Measurements from ENCODE around the gene VAV3.
"Not testable (repeated sequence)": the region's sequence is repeated elsewhere in the genome, so short reads cannot be mapped to it uniquely, and the experiment has no call there.

Gene VAV3, protein sequence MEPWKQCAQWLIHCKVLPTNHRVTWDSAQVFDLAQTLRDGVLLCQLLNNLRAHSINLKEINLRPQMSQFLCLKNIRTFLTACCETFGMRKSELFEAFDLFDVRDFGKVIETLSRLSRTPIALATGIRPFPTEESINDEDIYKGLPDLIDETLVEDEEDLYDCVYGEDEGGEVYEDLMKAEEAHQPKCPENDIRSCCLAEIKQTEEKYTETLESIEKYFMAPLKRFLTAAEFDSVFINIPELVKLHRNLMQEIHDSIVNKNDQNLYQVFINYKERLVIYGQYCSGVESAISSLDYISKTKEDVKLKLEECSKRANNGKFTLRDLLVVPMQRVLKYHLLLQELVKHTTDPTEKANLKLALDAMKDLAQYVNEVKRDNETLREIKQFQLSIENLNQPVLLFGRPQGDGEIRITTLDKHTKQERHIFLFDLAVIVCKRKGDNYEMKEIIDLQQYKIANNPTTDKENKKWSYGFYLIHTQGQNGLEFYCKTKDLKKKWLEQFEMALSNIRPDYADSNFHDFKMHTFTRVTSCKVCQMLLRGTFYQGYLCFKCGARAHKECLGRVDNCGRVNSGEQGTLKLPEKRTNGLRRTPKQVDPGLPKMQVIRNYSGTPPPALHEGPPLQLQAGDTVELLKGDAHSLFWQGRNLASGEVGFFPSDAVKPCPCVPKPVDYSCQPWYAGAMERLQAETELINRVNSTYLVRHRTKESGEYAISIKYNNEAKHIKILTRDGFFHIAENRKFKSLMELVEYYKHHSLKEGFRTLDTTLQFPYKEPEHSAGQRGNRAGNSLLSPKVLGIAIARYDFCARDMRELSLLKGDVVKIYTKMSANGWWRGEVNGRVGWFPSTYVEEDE

DNA sequence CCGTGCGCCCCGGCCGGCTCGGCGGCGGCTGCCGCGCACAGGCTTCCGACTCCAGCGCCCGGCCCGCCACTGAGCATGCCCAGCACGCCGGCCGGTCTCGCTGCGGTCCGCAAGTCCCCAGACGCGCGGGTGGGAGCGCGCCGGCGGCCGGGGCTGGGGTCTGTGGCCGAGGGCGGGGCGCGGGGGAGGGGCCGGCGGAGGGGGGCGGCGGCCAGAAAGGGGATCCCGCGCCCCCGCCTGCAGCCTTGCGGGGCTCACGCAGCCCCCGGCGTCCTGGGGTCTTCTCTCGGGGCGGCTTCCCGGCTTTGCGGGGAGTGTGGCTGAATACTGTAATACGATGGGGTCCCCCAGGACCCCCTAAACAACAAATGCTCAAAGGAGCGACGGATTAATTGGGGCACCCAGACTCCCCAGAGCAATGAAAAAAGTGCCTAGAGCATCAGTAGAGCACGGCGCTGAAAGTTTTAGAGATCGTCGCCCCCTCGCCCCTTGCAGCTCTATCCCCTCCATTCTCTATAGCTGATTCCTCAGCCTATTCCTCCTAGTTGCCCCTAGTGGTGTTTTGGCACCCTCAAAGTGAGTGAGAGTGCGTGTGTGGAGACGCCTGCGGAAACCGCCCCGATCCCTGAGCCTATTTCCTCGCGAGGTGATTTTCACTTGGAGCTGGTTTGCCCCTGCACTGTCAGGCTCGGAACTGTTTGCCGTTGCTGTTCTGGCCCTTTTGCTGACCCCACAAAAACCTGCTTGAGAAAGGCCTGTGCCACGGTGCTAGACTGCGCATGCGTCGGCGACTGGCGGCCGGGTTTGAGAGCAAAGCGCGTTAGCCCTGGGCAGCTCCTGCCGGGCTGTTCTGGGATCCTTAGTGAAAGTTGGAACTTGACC lies at the start of gene VAV3:
VAV3 (minus strand) TSS at position 71 of the 882 bp plus-strand sequence. CDS start 311 bp downstream, outside the sequence.
- DNase-seq (ENCODE audit: low spot score): peak; percentile 37

DNA sequence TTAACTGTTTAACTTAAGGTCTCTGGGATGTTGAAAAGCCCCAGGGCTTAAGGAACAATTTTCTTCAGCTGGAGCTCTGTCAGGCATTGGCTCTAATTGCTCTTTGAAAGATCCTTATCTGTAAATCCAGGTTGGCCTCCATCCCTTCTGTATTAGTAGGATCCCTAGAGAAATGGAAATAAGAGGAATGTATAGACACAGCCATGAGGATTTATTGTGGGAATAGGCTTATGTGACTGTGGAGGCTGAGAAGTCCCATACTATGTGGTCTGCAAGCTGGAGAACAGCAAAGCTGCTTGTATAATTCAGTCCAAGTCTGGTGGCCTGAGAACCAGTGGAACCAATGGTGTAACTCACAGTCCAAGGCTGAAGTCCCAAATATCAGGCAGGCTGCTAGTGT lies 47.6 kb upstream of the VAV3 start:
- no peak for DNase-seq (ENCODE audit: low spot score)

DNA sequence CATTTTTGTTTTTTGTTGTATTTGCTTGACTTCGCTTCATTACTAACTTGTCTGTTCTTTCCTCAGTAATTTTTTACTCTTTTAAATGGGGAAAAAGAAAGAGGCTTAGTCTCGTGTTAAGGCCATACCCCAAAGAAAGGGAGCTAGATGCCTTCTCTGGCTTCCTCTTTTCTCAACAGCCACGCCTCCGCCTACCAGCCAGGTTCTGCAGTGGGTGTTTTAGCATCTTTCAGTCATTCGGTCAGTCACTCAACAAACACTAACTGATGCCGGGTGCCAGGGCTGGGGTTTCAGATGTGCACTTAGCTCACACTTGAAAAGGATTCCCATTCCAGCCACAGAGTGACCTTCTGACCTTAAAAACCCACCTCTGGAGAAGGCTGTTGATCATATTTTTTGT lies 46.3 kb upstream of the VAV3 start:
- DNase-seq (ENCODE audit: low spot score): no peak

DNA sequence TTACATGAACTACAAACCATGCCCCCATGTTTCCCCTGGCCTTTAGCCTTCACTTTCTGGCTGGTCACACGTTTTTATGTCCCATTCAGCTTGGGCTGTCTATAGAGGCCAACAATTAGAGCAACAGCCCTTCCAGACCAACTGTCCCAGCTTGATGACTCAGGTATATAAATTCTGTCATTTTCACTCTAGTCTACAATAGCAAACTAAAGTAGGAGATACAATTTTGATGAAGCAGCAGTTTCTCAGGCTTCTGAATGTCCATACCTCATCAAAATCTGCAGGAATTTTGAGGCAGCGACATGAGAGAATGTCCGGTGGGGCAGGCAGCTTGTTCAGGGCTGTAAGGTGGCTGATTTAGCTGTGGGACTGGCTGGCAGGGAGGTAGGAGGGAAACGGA lies 45.6 kb upstream of the VAV3 start:
- DNase-seq (ENCODE audit: low spot score): no peak

DNA sequence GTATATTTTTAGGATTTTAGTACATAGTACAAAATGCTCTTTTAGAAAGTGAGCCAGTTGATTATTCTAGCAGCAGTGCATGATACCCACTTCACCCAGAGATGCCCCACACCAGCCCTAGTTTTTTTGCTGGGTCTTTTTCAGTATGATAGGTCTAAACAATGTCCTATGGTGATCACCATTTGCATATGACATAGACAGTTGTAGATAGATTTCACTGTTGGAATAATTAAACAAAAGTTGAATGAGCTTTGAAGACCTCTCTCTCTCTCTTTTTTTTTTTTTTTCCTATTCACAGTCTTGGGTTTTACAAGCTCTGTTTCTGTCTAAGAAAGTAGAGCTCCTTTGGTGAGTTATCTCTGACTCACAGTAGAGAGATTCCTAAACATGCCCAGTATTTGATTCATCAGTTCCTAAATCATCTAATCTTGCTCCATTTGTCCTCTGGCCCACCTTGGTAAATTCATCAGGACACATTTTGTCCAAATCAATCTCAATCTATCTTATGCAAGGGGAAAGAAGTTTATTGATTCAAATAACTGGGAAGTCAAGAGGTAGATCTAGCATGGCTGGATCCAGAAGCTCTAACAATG lies 44.7 kb upstream of the VAV3 start:
- DNase-seq (ENCODE audit: low spot score): no peak

DNA sequence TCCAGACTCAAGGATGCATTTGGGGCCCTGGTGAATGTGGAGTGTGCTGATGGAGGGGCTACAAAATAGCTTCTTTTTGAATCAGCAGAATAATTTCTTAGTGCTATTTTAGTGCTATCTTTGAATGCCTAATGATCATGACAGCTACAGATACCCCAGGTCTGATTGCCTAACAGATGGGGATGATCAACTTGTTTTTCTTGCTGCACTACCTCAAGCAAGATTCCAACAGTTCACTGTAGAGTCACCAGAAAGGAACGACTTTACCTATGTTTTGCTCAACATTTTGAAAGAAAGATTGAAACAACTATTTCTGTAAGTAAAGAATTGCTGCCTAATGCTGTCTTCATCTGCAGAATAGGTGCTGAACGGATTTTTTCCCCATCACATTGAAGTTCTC lies 42.6 kb upstream of the VAV3 start:
- no peak for DNase-seq (ENCODE audit: low spot score)

DNA sequence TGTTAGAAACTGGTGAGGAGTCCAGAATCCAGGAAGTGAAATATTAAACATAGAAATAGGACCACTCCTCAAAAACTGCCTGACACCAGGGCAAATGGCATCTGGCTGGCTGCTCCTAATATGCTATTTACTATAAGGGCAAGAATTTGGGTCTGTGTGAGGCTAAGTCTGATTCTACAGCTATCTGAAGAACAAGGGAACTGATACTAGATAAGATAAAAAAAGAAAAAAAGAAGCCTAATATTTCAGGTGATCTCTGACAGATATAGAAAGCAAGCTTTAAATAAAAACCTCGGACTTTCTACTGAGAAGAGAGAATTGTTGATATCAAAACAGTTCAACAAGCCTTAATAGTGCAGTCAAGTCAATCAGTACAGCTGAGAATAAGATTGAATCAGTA lies 42.1 kb upstream of the VAV3 start:
- no peak for DNase-seq (ENCODE audit: low spot score)

DNA sequence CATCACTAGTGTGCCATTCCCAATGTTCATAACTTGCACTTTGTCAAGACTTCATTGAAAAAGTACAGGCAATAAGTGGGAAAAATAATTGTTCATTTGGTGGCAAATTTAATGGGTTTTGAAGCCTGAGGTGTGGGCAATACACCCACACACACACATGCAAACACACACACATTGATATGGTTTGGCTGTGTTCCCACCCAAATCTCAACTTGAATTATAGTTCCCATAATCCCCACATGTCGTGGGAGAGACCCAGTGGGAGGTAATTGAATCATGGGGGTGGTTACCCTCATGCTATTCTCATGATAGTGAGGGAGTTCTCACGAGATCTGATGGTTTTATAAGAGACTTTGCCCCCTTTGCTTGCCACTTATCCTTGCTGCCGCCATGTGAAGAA lies 39.9 kb upstream of the VAV3 start:
- DNase-seq (ENCODE audit: low spot score): not testable (repeated sequence)

DNA sequence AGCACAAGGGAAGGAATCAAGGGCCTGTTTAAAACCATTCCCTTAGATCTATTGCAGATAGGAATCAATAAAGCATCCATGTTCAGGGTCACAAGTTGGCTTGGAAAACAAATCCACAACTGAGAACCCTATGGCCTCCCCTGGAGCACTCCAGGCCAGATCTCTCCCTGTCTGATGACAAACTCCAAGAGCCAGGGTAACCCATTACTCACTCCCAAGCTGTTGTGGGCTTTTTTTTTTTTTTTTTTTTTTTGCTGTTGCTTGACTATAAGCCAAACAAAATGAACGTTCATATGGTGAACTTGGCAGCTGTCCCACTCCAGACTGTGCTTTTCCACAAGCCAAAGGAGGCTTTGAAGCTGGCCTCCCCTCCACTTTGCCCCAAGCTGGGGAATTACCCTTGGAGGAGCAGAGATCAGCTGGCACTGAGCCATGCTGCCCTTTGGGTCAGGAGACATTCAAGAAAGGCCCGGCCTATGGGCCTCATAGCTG lies 35.7 kb upstream of the VAV3 start:
- no peak for DNase-seq (ENCODE audit: low spot score)

DNA sequence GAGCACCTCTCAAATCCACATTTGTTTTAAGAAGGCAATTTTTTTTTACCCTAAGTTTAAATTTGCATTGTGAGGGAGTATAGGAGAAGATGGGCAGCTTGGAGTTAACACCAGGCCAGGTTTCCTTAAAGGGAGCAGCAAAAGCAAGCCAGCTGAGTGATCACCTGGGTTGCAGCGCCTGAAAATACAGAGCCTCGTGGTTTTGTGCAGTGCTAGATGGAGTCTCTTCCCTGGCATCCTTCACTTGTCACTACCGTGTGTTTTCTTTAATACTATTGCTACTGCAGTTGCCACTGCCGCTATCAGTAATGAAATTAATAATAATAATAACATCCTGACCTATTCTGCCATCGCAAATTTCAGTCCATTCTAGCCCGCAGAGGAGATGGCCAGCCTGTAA lies 35.2 kb upstream of the VAV3 start:
- DNase-seq (ENCODE audit: low spot score): no peak

DNA sequence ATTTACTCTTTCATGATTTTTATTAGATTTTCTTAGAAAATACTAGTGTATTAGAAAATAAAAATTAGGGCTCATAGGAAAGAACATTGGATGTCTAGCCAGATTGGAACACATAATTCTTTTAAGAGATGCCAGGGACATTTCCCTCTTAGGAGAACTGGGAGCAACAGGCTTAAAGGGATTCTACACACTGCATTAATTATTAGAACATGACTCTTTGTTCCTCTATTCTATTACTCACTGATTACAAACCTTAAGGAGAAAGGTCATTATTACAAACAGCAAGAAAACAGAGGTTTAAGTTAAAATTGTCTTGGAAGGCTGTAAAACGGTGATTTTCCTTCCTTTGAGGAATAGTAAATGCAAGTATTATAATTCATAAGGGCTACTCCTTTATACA lies 32.9 kb upstream of the VAV3 start:
- DNase-seq (ENCODE audit: low spot score): no peak

DNA sequence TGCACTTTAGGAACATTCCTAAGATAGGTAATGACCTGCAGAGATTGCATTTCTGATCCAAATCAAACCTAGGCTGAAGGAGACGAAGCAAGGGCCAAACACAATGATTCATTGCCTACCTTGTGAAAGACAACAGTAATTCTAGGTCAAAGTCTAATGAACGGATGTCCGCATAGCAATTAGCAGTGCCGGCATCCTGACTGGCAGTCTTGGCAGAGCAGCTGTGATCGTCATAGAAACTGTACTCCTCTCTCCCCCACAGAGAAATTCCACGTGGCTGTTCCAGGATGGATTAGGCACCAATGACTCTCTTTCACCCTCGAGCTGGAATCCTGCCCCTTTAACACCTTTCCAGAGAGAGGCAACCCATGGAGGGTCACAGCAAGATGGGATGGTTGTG lies 28.9 kb upstream of the VAV3 start:
- no peak for DNase-seq (ENCODE audit: low spot score)

DNA sequence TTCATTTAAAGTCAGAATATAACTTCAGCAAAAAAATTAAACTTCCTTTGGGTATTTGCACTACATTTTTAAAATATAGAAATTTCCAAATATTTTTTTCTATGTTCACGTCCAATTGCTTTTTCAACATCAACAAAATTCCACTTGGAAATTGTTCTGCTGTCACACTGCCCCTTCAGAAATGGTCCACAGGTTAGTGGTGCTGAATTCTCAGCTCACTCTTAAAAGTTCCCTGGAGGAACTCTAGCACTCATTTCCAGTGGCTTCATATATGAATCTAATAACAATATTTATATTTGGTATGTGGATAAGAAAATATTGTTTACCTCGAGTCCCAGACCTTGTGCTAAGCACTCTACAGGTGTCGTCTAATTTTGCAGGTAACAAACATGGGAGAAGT lies 27.4 kb upstream of the VAV3 start:
- DNase-seq (ENCODE audit: low spot score): no peak

DNA sequence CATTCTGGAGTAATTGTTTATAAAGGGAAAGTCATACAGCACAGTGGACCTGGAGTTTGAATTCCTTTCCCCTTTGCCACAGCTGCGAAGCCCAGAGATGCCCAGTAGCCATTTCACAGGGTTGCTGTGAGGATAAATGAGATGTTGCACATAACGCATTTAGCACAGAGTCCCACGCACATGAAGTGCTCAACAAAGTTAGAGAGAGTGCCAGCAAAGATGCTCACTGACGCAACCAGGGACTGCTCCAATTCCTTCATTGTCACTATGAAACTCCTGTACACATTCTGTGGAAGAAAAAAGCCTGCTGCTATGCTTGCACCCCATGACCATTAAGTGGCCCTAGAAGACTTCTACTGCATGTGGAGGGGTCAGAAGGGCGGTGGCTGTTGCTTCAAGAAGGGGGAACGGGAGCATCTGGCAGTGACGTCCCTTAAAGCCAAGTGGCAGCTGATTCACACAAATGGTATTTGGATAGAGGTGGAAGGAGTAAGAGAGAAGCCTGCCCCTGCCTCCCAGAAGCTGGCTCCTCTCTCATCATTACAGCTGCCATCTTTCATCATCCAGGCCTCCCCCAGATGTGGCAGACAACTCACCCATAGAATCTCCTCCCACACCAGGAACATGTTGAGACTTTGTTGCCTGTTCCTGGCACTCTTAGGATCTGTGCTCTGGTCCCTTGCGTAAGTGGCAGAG lies 26.5 kb upstream of the VAV3 start:
- DNase-seq (ENCODE audit: low spot score): no peak

DNA sequence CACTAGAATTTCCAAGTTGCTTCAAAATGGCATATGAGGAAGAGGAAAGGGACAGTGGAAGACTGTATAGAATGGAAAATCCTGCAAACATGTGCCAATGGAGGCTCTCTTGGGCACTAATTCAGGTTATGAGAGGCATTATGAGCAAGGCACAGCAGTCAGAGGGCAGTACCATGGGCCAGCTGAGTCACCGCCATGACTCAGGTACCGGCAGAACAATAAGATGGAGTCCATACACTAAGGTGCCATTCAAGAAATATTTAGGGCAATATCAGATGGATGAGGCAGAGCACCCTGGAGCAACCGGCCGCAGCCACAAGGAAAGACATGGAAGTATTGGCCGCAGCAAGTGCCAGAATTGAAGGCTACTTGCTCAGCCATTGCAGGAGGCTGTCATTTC lies 25.6 kb upstream of the VAV3 start:
- DNase-seq (ENCODE audit: low spot score): no peak

DNA sequence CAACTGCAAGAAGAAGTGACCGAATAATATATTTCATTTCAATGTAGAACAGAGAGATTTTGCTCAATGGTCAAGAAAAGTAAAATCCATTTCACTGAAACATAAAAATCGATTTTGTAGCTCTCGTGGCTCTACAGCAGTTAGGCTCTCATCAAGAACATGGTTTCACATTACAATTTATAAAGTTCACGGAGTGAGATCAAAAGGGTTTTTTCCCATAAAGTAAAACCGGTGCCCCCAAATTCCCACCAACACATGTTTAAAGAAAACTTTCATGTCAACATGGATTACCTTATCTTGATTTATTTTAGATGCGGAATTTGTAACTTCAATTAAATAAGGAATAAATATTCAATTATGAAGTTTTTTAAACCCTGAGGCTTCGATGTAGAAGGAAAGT lies 16.3 kb upstream of the VAV3 start:
- no peak for DNase-seq (ENCODE audit: low spot score)

DNA sequence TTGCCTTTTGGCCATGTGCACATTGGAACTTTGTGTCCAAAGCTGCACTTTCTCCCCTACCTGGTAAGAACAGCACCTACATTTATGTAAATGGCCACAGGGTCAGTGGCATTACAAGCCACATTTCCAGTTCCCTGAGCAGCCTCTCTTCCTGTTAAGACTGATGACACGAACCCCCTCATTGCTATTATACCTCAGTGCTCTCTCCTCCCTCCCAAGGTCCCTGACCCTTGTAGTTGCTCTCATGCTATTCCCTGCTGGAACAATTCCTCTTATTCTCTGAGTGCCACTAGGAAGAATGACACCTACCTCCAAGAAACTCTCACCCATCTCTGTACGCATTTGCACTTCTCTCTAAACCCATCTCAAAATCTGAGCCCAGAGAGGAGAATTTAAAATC lies 14.9 kb upstream of the VAV3 start:
- DNase-seq (ENCODE audit: low spot score): no peak

DNA sequence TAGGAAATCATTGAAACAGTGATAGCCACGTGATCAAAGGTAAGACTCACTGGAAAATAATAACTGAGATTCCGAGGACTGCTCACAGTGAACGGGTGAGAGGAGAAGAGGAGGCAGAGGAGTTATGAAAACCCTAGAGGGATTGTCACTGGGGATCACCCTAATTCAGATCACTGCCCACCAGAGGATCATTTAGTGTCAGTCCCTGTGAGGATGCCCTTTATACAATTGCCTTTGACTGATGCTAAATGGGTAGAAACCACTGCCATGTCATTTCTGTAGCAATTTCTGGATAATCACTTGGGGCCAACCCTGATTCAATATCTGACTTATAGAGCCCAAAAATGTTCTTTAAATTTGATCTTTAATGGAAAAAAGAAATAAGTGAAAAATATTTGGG lies 14.1 kb upstream of the VAV3 start:
- DNase-seq (ENCODE audit: low spot score): no peak

DNA sequence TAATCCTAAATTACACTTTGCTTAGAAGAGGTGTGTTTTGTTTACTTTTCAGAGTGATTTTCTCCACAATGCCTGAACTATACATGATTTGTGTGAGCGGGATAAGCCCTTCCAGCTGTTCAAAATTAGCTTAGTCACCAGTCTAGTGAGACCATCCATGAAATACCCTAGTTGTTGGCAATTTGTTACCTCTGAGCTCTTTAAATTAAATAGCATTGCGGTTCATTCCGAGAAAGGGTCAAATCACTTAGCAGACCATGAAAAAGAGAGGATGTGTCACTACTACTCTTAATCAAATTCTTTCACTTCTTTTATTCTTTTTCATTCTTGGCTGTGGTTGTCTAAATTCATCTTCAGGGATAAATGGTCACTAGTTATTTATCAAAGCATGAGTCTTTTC lies 11.9 kb upstream of the VAV3 start:
- no peak for DNase-seq (ENCODE audit: low spot score)

DNA sequence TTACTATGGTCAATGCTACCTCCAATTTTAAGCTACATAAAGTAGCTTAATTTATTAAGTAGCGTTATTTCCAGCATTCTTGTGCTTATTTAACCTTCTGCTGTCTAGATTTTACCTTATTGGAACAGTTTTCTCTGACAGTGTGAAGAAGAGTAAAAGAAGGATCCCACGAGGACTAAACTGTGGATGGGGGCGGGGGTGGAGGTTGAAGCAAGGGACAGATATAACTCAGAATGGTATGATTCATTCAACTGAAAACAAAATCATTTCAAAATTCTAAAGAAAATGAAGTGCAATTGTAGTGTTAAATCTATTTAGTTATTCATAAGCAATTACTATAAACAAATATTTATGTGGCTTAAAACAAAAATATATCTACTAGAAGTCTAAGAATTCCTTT lies 11.5 kb upstream of the VAV3 start:
- DNase-seq (ENCODE audit: low spot score): no peak

DNA sequence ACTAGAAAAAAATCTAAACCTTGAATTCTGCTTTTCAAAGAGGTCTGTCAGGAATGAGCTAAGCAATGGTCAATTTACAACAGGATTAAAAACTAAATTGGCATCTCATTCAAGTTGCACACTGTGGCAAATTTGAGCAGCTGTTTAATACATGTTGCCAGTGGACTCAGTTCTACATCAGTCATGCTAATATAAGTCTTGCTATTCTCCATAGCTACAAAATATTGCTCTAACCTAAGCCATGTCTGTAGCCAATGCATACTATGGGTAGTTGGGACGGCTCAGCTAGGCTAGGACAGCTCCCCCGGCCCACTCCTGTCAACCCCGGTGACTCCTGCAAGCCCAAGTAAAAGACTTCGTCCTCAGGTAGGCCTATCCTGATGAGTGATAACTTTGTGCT lies 10.9 kb upstream of the VAV3 start:
- DNase-seq (ENCODE audit: low spot score): no peak

All from CD4-positive, alpha-beta T cell treated with Interleukin-6 at 100 ng/mL for 8 hours (primary cell).